ENCODE data around the gene HTR3A. TPM values are rescaled to one million over a fixed set of nuclear protein-coding genes. Genes with fewer than 3 reads are reported as not detected.

HTR3A gene
- total RNA-seq, 3 donors from 2014 or later (not counting 1 experiment from before 2014, with no cell fraction given), result not detected

- Histone ChIP-seq H3K4me3 (ENCODE audit: low read length) (no peak overlapping the region), H3K4me1 (ENCODE audit: control insufficient read depth, insufficient read depth, low read length) (peaks cover 11% of the 10 kb centered on the region), H3K27ac (ENCODE audit: low read length) (no peak overlapping the region), H3K9me3 (ENCODE audit: control insufficient read depth, insufficient read depth, low read length) (no peaks in the 10 kb centered on the region), H3K27me3 (ENCODE audit: control insufficient read depth, insufficient read depth, low read length) (peaks cover 4% of the 10 kb centered on the region), H3K36me3 (ENCODE audit: control insufficient read depth, insufficient read depth, low read length) (no peaks in the 10 kb centered on the region)
- DNase-seq (no peak), ATAC-seq (no peak)
- 95% methylated on average over 17 of the region's 18 CpGs for WGBS (ENCODE audit: insufficient coverage)
- no peak overlapping the region for H3K27ac Mint-ChIP-seq
- H3K27me3 Mint-ChIP-seq (ENCODE audit: low read depth in 2 of 2), result peaks cover 17 to 41% of the 10 kb centered on the region in 2 donors
- intact Hi-C loops (cut with micrococcal nuclease), result loop anchor here (10.0 kb wide), 1 partner anchor 117 kb away; no protein-coding TSS in a partner anchor
- peaks cover 5% of the 10 kb centered on the region in 2 donors for H3K4me1 Mint-ChIP-seq
- no peaks in the 10 kb centered on the region for H3K9me3 Mint-ChIP-seq
- H3K4me3 Mint-ChIP-seq, result no peak overlapping the region
- no peak for TF ChIP-seq CTCF (IDR thresholded peaks at IDR 0.05)
- no peaks in the 10 kb centered on the region for H3K36me3 Mint-ChIP-seq
Observed at GRCh38 chr11:114031246-114031966, 56.5 kb downstream of the HTR3A start.

- DNase-seq (no peak), ATAC-seq (no peak)
- H3K27ac ChIP-seq (ENCODE audit: low read length), result no peak overlapping the region
- Mint-ChIP-seq H3K9me3 (no peaks in the 10 kb centered on the region), H3K36me3 (no peaks in the 10 kb centered on the region), H3K4me1 (peaks cover 6 to 8% of the 10 kb centered on the region in 2 donors), H3K27ac (no peak overlapping the region), H3K27me3 (ENCODE audit: low read depth in 2 of 2) (peaks cover 14 to 41% of the 10 kb centered on the region in 2 donors), H3K4me3 (no peak overlapping the region)
- peaks cover 4% of the 10 kb centered on the region for H3K27me3 ChIP-seq (ENCODE audit: control insufficient read depth, insufficient read depth, low read length)
- H3K9me3 ChIP-seq (ENCODE audit: control insufficient read depth, insufficient read depth, low read length), result no peaks in the 10 kb centered on the region
- no peak for TF ChIP-seq CTCF (IDR thresholded peaks at IDR 0.05)
- H3K4me3 ChIP-seq (ENCODE audit: low read length), result no peak overlapping the region
- H3K36me3 ChIP-seq (ENCODE audit: control insufficient read depth, insufficient read depth, low read length), result no peaks in the 10 kb centered on the region
- H3K4me1 ChIP-seq (ENCODE audit: control insufficient read depth, insufficient read depth, low read length), result peaks cover 11% of the 10 kb centered on the region
- intact Hi-C loops (cut with micrococcal nuclease), result loop anchor here (10.0 kb wide), 1 partner anchor 117 kb away; no protein-coding TSS in a partner anchor
- WGBS (ENCODE audit: insufficient coverage), result 91% methylated on average over 5 of the region's 5 CpGs
Observed at GRCh38 chr11:114031967-114032320, 57.0 kb downstream of the HTR3A start.

- H3K4me1 ChIP-seq (ENCODE audit: control insufficient read depth, insufficient read depth, low read length), result peaks cover 11% of the 10 kb centered on the region
- ATAC-seq, result no peak
- no peak overlapping the region for H3K4me3 ChIP-seq (ENCODE audit: low read length)
- Mint-ChIP-seq H3K27ac (no peak overlapping the region), H3K27me3 (ENCODE audit: low read depth in 2 of 2) (peaks cover 13 to 35% of the 10 kb centered on the region in 2 donors), H3K9me3 (no peaks in the 10 kb centered on the region), H3K4me3 (no peak overlapping the region), H3K36me3 (no peaks in the 10 kb centered on the region), H3K4me1 (peaks cover 6 to 8% of the 10 kb centered on the region in 2 donors)
- H3K36me3 ChIP-seq (ENCODE audit: control insufficient read depth, insufficient read depth, low read length), result no peaks in the 10 kb centered on the region
- H3K27me3 ChIP-seq (ENCODE audit: control insufficient read depth, insufficient read depth, low read length), result peaks cover 4% of the 10 kb centered on the region
- intact Hi-C loops (cut with micrococcal nuclease), result loop anchor here (10.0 kb wide), 1 partner anchor 118 kb away; no protein-coding TSS in a partner anchor
- H3K27ac ChIP-seq (ENCODE audit: low read length), result no peak overlapping the region
- no peak for DNase-seq
- 70% methylated on average over 5 of the region's 5 CpGs for WGBS (ENCODE audit: insufficient coverage)
- no peaks in the 10 kb centered on the region for H3K9me3 ChIP-seq (ENCODE audit: control insufficient read depth, insufficient read depth, low read length)
- TF ChIP-seq CTCF (IDR thresholded peaks at IDR 0.05), result no peak
Observed at GRCh38 chr11:114033066-114033465, 58.2 kb downstream of the HTR3A start.

Measured in natural killer cell (primary cell).